ENCODE data around the gene LIPC. TPM values are rescaled to one million over a fixed set of nuclear protein-coding genes. Genes with fewer than 3 reads are reported as not detected.

The LIPC gene
- total and polyA plus RNA-seq, 2 donors (not counting 1 experiment from before 2014, with no cell fraction given): 0.82 to 4.0 TPM

GRCh38 chr15:58604455-58604923 lies 172.7 kb downstream of the LIPC start:
- Histone ChIP-seq H3K79me2 (ENCODE audit: control insufficient read depth, insufficient read depth, low read length) (no peaks in the 10 kb centered on the region), H3K9me3 (ENCODE audit: control insufficient read depth, insufficient read depth, low read depth, low read length) (no peaks in the 10 kb centered on the region), H3K27me3 (ENCODE audit: control insufficient read depth, insufficient read depth, low read length) (no peaks in the 10 kb centered on the region), H3K4me3 (replicated peaks in 1 of 4; ENCODE audit: control extremely low read depth in 1 of 4, insufficient read depth in 1 of 4, low read depth in 3 of 4, low read length in 4 of 4) (no peak overlapping the region), H3K4me2 (ENCODE audit: extremely low read depth, insufficient read depth, low read length) (no peak overlapping the region), H3K36me3 (ENCODE audit: control insufficient read depth, insufficient read depth, low read length) (no peaks in the 10 kb centered on the region), H2AFZ (ENCODE audit: low read length) (no peak overlapping the region), H4K20me1 (ENCODE audit: control insufficient read depth, extremely low read depth, insufficient read depth, low read length) (no peaks in the 10 kb centered on the region), H3K27ac (ENCODE audit: insufficient read depth, low read length) (no peak overlapping the region), H3K9ac (ENCODE audit: insufficient read depth, low read length) (no peak overlapping the region), H3K4me1 (ENCODE audit: control insufficient read depth, extremely low read depth, insufficient read depth, low read length) (peaks cover 3% of the 10 kb centered on the region)
- TF ChIP-seq CTCF (conservative IDR thresholded peaks at IDR 0.05 in 1 of 2, IDR thresholded peaks at IDR 0.05 in 1 of 2; ENCODE audit: low read depth in 1 of 2, low read length in 2 of 2) (no peak), EZH2 (IDR thresholded peaks at IDR 0.05; ENCODE audit: low read length, missing control alignments) (no peak)
- DNase-seq (ENCODE audit: low read depth in 2 of 2): no peak

- Histone ChIP-seq H3K27ac (ENCODE audit: insufficient read depth, low read length) (no peak overlapping the region), H3K9me3 (ENCODE audit: control insufficient read depth, insufficient read depth, low read depth, low read length) (no peaks in the 10 kb centered on the region), H3K4me1 (ENCODE audit: control insufficient read depth, extremely low read depth, insufficient read depth, low read length) (peaks cover 6% of the 10 kb centered on the region)
Measured at GRCh38 chr15:58605931-58606530, 174.2 kb downstream of the LIPC start.

GRCh38 chr15:58606577-58607080 lies 174.8 kb downstream of the LIPC start:
- no peaks in the 10 kb centered on the region for H3K36me3 ChIP-seq (ENCODE audit: control insufficient read depth, insufficient read depth, low read length)
- H3K27me3 ChIP-seq (ENCODE audit: control insufficient read depth, insufficient read depth, low read length): no peaks in the 10 kb centered on the region

More at GRCh38 chr15:58605931-58606530, 174.2 kb downstream of the LIPC start:
- Histone ChIP-seq H3K79me2 (ENCODE audit: control insufficient read depth, insufficient read depth, low read length) (no peaks in the 10 kb centered on the region), H4K20me1 (ENCODE audit: control insufficient read depth, extremely low read depth, insufficient read depth, low read length) (no peaks in the 10 kb centered on the region), H3K4me3 (replicated peaks in 1 of 4; ENCODE audit: control extremely low read depth in 1 of 4, insufficient read depth in 1 of 4, low read depth in 3 of 4, low read length in 4 of 4) (no peak overlapping the region), H3K36me3 (ENCODE audit: control insufficient read depth, insufficient read depth, low read length) (no peaks in the 10 kb centered on the region), H3K27me3 (ENCODE audit: control insufficient read depth, insufficient read depth, low read length) (no peaks in the 10 kb centered on the region), H2AFZ (ENCODE audit: low read length) (no peak overlapping the region), H3K9ac (ENCODE audit: insufficient read depth, low read length) (no peak overlapping the region), H3K4me2 (ENCODE audit: extremely low read depth, insufficient read depth, low read length) (no peak overlapping the region)
- DNase-seq (ENCODE audit: low read depth in 2 of 2): no peak
- TF ChIP-seq EZH2 (IDR thresholded peaks at IDR 0.05; ENCODE audit: low read length, missing control alignments): no peak
- no peak for TF ChIP-seq CTCF (conservative IDR thresholded peaks at IDR 0.05 in 1 of 2, IDR thresholded peaks at IDR 0.05 in 1 of 2; ENCODE audit: low read depth in 1 of 2, low read length in 2 of 2)

More at GRCh38 chr15:58606577-58607080, 174.8 kb downstream of the LIPC start:
- no peak overlapping the region for H2AFZ ChIP-seq (ENCODE audit: low read length)
- H3K4me3 ChIP-seq (replicated peaks in 1 of 4; ENCODE audit: control extremely low read depth in 1 of 4, insufficient read depth in 1 of 4, low read depth in 3 of 4, low read length in 4 of 4): no peak overlapping the region
- TF ChIP-seq CTCF (conservative IDR thresholded peaks at IDR 0.05 in 1 of 2, IDR thresholded peaks at IDR 0.05 in 1 of 2; ENCODE audit: low read depth in 1 of 2, low read length in 2 of 2) (no peak), EZH2 (IDR thresholded peaks at IDR 0.05; ENCODE audit: low read length, missing control alignments) (no peak)
- peaks cover 6% of the 10 kb centered on the region for H3K4me1 ChIP-seq (ENCODE audit: control insufficient read depth, extremely low read depth, insufficient read depth, low read length)
- no peak overlapping the region for H3K9ac ChIP-seq (ENCODE audit: insufficient read depth, low read length)
- H3K27ac ChIP-seq (ENCODE audit: insufficient read depth, low read length): no peak overlapping the region
- H4K20me1 ChIP-seq (ENCODE audit: control insufficient read depth, extremely low read depth, insufficient read depth, low read length): no peaks in the 10 kb centered on the region
- no peaks in the 10 kb centered on the region for H3K79me2 ChIP-seq (ENCODE audit: control insufficient read depth, insufficient read depth, low read length)
- DNase-seq (ENCODE audit: low read depth in 2 of 2): no peak
- no peaks in the 10 kb centered on the region for H3K9me3 ChIP-seq (ENCODE audit: control insufficient read depth, insufficient read depth, low read depth, low read length)
- no peak overlapping the region for H3K4me2 ChIP-seq (ENCODE audit: extremely low read depth, insufficient read depth, low read length)
